Astrocyte (in vitro differentiated cells and primary cell): ENCODE data around the gene RTL10. TPM values are rescaled to one million over a fixed set of nuclear protein-coding genes. Genes with fewer than 3 reads are reported as not detected.
A peak's percentile ranks its signal among the peaks of the same experiment; 100 is the strongest.

Source experiments
- DNase-seq: peaks from one replicate; pipeline ENCODE4 v3.0.0-alpha.2; 2010; ENCODE audit warnings: low read depth
- FAIRE-seq: peaks from 2 replicates; lab custom pipeline; 2011; peaks lifted over from hg19 to GRCh38; lab: Jason Lieb, UNC
- H2AFZ ChIP-seq: 2 replicates; pipeline ENCODE4 v1.6.0; 2012; ENCODE audit warnings: low read depth, low read length, inconsistent platforms
- H3K27ac ChIP-seq: 2 replicates; pipeline ENCODE4 v1.5.1; 2011; ENCODE audit warnings: low read depth, low read length, inconsistent platforms
- H3K27me3 ChIP-seq: 2 replicates; pipeline ENCODE4 v1.6.0; 2011; ENCODE audit warnings: low read length, inconsistent platforms; ENCODE audit not compliant: insufficient read depth
- H3K36me3 ChIP-seq: 2 replicates; pipeline ENCODE4 v1.5.1; 2011; ENCODE audit warnings: low read length, inconsistent platforms; ENCODE audit not compliant: insufficient read depth
- H3K4me1 ChIP-seq: 2 replicates; pipeline ENCODE4 v1.5.1; 2011; ENCODE audit warnings: low read length, inconsistent platforms; ENCODE audit not compliant: insufficient read depth
- H3K4me2 ChIP-seq: 2 replicates; pipeline ENCODE4 v1.6.0; 2012; ENCODE audit warnings: low read length, inconsistent platforms
- H3K4me3 ChIP-seq: 2 replicates; pipeline ENCODE4 v1.5.1; 2011; ENCODE audit warnings: low read depth, mild to moderate bottlenecking, low read length, inconsistent platforms; ENCODE audit not compliant: insufficient read depth
- H3K79me2 ChIP-seq: 2 replicates; pipeline ENCODE4 v1.6.0; 2012; ENCODE audit warnings: mild to moderate bottlenecking, low read length, inconsistent platforms; ENCODE audit not compliant: insufficient read depth
- H3K9ac ChIP-seq: 2 replicates; pipeline ENCODE4 v1.6.0; 2012; ENCODE audit warnings: mild to moderate bottlenecking, low read length, inconsistent platforms
- H3K9me3 ChIP-seq: 2 replicates; pipeline ENCODE4 v1.5.1; 2012; ENCODE audit warnings: low read depth, mild to moderate bottlenecking, low read length, inconsistent platforms; ENCODE audit not compliant: insufficient read depth
- H4K20me1 ChIP-seq: 2 replicates; pipeline ENCODE4 v1.6.0; 2012; ENCODE audit warnings: low read length, inconsistent platforms; ENCODE audit not compliant: insufficient read depth
- H3K27ac Mint-ChIP-seq: one replicate; pipeline ENCODE4 v1.8.0; 2021; ENCODE audit warnings: mild to moderate bottlenecking, mixed read lengths; ENCODE audit not compliant: unreplicated experiment
- H3K27me3 Mint-ChIP-seq: one replicate; pipeline ENCODE4 v1.8.0; 2021; ENCODE audit warnings: low read depth, mixed read lengths; ENCODE audit not compliant: unreplicated experiment
- H3K36me3 Mint-ChIP-seq: one replicate; pipeline ENCODE4 v1.8.0; 2021; ENCODE audit warnings: low read depth, mixed read lengths; ENCODE audit not compliant: unreplicated experiment
- H3K4me1 Mint-ChIP-seq: one replicate; pipeline ENCODE4 v1.8.0; 2021; ENCODE audit warnings: low read depth, mixed read lengths; ENCODE audit not compliant: unreplicated experiment
- H3K4me3 Mint-ChIP-seq: one replicate; pipeline ENCODE4 v1.8.0; 2021; ENCODE audit warnings: mild to moderate bottlenecking, moderate library complexity, mixed read lengths; ENCODE audit not compliant: unreplicated experiment
- H3K9me3 Mint-ChIP-seq: one replicate; pipeline ENCODE4 v1.8.0; 2021; ENCODE audit warnings: mild to moderate bottlenecking, mixed read lengths; ENCODE audit not compliant: unreplicated experiment
- EZH2 ChIP-seq: IDR thresholded peaks from 2 replicates; pipeline ENCODE4 v1.6.1; 2012; ENCODE audit warnings: mild to moderate bottlenecking, low read length, inconsistent platforms; ENCODE audit not compliant: insufficient read depth
- total RNA-seq: library from RNA; stranded (reverse); gene quantifications from 2 replicates; pipeline ENCODE4 v1.2.1, GENCODE V29; 2021
- TF ChIP-seq, protein P1 (sequence below): IDR thresholded peaks from 2 replicates; pipeline ENCODE4 v1.5.1; 2011; ENCODE audit warnings: low read depth, mild to moderate bottlenecking, inconsistent platforms, low read length, moderate library complexity; ENCODE audit not compliant: insufficient read depth

The RTL10 gene
- total RNA-seq, 1 donor from 2014 or later, result 43.0 TPM

DNA sequence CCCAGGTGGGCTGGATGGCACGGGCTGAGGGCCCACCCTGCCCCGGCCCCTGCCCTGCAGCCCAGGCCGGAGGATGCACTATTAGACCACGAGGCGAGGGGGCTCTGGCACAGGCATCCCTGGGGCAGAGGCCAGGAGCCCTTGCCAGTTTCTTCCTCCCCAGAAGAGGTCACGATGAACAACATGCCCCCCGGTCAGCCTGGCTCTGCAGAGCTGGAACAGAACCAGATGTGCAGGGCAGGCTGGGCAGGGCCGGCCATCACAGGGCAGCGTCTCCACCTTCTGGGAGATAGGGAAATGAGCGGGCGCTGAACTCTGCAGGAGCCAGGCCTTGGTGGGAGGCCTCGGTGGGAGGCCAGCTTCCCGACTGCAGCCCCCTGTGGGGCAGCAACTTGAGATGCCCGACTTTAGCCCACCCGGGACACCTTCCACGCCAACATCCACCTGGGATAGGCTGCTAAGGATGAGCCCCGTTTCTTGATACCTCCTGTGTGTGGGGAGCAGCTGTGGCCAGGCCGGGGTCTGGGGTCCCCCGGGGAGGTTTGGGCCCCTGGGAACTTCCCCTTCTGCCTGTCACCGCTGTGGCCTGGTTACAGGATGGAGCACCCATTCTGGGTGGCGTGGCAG lies 21.8 kb upstream of the RTL10 start:
- Mint-ChIP-seq H3K9me3 (no peaks in the 10 kb centered on the region), H3K4me3 (no peak overlapping the region), H3K27ac (no peak overlapping the region), H3K36me3 (no peaks in the 10 kb centered on the region), H3K27me3 (no peaks in the 10 kb centered on the region), H3K4me1 (peaks cover 23% of the 10 kb centered on the region)
- Histone ChIP-seq H3K9me3 (no peaks in the 10 kb centered on the region), H4K20me1 (no peaks in the 10 kb centered on the region), H3K79me2 (peaks cover 9% of the 10 kb centered on the region), H3K9ac (no peak overlapping the region), H3K36me3 (no peaks in the 10 kb centered on the region), H2AFZ (no peak overlapping the region), H3K4me2 (peak overlapping the region; percentile 22), H3K4me3 (no peak overlapping the region), H3K27ac (no peak overlapping the region), H3K27me3 (no peaks in the 10 kb centered on the region), H3K4me1 (peaks cover 56% of the 10 kb centered on the region)
- DNase-seq (no peak), FAIRE-seq (no peak)
- no peak for TF ChIP-seq EZH2
- TF ChIP-seq, protein P1, sequence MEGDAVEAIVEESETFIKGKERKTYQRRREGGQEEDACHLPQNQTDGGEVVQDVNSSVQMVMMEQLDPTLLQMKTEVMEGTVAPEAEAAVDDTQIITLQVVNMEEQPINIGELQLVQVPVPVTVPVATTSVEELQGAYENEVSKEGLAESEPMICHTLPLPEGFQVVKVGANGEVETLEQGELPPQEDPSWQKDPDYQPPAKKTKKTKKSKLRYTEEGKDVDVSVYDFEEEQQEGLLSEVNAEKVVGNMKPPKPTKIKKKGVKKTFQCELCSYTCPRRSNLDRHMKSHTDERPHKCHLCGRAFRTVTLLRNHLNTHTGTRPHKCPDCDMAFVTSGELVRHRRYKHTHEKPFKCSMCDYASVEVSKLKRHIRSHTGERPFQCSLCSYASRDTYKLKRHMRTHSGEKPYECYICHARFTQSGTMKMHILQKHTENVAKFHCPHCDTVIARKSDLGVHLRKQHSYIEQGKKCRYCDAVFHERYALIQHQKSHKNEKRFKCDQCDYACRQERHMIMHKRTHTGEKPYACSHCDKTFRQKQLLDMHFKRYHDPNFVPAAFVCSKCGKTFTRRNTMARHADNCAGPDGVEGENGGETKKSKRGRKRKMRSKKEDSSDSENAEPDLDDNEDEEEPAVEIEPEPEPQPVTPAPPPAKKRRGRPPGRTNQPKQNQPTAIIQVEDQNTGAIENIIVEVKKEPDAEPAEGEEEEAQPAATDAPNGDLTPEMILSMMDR, result no peak

DNA sequence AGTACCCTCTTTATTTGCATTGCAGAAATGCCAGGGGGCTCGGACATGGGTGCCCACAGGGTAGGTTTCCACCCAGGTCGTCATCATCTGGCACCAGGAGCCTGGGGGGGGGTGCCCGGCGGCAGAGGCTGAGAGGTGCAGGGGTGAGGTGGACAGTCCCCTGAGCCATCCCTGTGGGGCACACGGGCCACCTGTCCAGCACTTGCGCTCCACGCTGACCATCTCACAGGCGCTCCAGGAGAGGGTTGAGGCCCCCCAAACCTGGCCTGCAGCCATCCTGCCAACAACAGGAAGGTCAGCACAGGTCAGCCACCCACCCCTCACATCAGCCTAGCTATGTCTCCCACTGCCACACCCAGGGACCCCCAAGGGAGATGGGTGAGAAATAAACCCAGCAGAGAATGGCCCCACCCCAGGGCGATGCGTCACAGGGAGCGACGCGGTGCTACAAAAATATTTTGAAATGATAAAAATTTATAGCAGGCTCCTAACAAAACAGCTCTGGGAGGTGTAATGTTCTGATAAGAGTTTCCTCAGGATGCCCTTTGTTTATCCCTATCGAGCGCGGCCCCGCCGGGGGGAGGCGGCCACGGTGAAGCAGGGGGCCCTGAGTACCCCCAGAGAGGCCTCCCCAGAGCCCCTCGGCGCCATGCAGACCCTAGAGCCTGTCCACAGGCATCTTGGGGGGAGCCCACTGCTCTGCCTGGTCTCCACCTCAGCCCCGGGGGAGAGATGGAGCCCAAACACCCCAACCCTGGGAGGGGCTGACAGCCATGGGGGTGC lies 21.0 kb upstream of the RTL10 start:
- FAIRE-seq (no peak), DNase-seq (no peak)
- Mint-ChIP-seq H3K27ac (no peak overlapping the region), H3K9me3 (no peaks in the 10 kb centered on the region), H3K4me3 (no peak overlapping the region), H3K36me3 (no peaks in the 10 kb centered on the region), H3K4me1 (peaks cover 17% of the 10 kb centered on the region), H3K27me3 (no peaks in the 10 kb centered on the region)
- H3K4me3 ChIP-seq, result no peak overlapping the region
- TF ChIP-seq EZH2, result no peak
- TF ChIP-seq, protein P1, result no peak
- peaks cover 9% of the 10 kb centered on the region for H3K79me2 ChIP-seq
- H4K20me1 ChIP-seq, result no peaks in the 10 kb centered on the region
- no peaks in the 10 kb centered on the region for H3K27me3 ChIP-seq
- H3K4me2 ChIP-seq, result peak overlapping the region; percentile 43
- H2AFZ ChIP-seq, result no peak overlapping the region
- H3K9ac ChIP-seq, result no peak overlapping the region
- peaks cover 51% of the 10 kb centered on the region for H3K4me1 ChIP-seq
- no peaks in the 10 kb centered on the region for H3K9me3 ChIP-seq
- no peaks in the 10 kb centered on the region for H3K36me3 ChIP-seq
- no peak overlapping the region for H3K27ac ChIP-seq

- no peak overlapping the region for H3K4me3 ChIP-seq
- H3K27me3 ChIP-seq, result no peaks in the 10 kb centered on the region
- no peaks in the 10 kb centered on the region for H4K20me1 ChIP-seq
- Mint-ChIP-seq H3K36me3 (no peaks in the 10 kb centered on the region), H3K9me3 (no peaks in the 10 kb centered on the region), H3K4me1 (peaks cover 12% of the 10 kb centered on the region), H3K4me3 (no peak overlapping the region), H3K27me3 (no peaks in the 10 kb centered on the region), H3K27ac (no peak overlapping the region)
- H3K9me3 ChIP-seq, result no peaks in the 10 kb centered on the region
- no peak for TF ChIP-seq EZH2
- TF ChIP-seq, protein P1, result no peak
- no peak for DNase-seq
- H2AFZ ChIP-seq, result no peak overlapping the region
- peaks cover 45% of the 10 kb centered on the region for H3K4me1 ChIP-seq
- no peak overlapping the region for H3K27ac ChIP-seq
- H3K4me2 ChIP-seq, result peak overlapping the region; percentile 31
- FAIRE-seq, result no peak
- peaks cover 4% of the 10 kb centered on the region for H3K79me2 ChIP-seq
- peak overlapping the region; percentile 44 for H3K9ac ChIP-seq
- H3K36me3 ChIP-seq, result no peaks in the 10 kb centered on the region
Measured at GRCh38 chr22:19875061-19875530, 20.4 kb upstream of the RTL10 start.
